ENCODE measurements around the gene COL6A1.

- no peak for TF ChIP-seq CTCF (IDR thresholded peaks at IDR 0.05; ENCODE audit: low read depth, low read length, missing input control)
- no peak for TF ChIP-seq FOXA1 (IDR thresholded peaks at IDR 0.05)
- no peak for TF ChIP-seq NR2F2 (IDR thresholded peaks at IDR 0.05)
- no peak for TF ChIP-seq RAD21 (IDR thresholded peaks at IDR 0.05)
- TF ChIP-seq GABPA (IDR thresholded peaks at IDR 0.05 in 1 of 2, conservative IDR thresholded peaks at IDR 0.05 in 1 of 2): no peak
- TF ChIP-seq ATF3 (IDR thresholded peaks at IDR 0.05): no peak
- no peak for TF ChIP-seq EGR1 (IDR thresholded peaks at IDR 0.05; ENCODE audit: low read depth in 2 of 2)
- no peak for TF ChIP-seq REST (IDR thresholded peaks at IDR 0.05)
- no peak for TF ChIP-seq JUND (IDR thresholded peaks at IDR 0.05)
- no peak for TF ChIP-seq MAX (IDR thresholded peaks at IDR 0.05)
- TF ChIP-seq HNF4A (conservative IDR thresholded peaks at IDR 0.05): no peak
Measured at GRCh38 chr21:45959182-45959581, 22.4 kb upstream of the COL6A1 start.
